ENCODE results near the gene VAV1.
"Not testable (repeated sequence)": the region's sequence is repeated elsewhere in the genome, so short reads cannot be mapped to it uniquely, and the experiment has no call there.

Gene VAV1

DNA sequence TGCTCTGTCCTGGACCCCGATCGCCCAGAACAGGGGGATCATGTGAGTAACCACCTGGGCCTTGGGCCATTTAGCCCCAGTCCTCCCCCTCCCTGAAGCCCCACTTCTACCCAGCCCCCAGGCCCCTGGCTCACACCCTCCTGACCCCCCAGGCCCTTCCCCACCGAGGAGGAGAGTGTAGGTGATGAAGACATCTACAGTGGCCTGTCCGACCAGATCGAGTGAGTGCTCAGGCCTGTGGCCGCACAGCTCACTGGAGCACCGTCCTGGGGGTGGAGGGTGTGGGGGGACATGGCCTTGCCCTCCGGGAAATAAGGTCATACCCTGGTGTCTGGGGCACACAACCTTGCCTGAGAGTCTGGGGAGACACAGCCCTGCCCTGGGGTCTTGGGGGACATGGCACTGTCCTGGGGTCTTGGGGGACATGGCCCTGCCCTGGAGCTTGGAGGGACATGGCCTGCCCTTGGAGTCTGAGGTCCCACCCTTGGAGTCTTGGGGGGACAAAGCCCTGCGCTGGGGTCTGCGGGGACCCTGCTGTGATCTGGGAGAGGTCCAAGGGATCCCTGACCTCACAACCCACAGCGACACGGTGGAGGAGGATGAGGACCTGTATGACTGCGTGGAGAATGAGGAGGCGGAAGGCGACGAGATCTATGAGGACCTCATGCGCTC lies 49.3 kb downstream of the VAV1 start:
- DNase-seq: no peak

DNA sequence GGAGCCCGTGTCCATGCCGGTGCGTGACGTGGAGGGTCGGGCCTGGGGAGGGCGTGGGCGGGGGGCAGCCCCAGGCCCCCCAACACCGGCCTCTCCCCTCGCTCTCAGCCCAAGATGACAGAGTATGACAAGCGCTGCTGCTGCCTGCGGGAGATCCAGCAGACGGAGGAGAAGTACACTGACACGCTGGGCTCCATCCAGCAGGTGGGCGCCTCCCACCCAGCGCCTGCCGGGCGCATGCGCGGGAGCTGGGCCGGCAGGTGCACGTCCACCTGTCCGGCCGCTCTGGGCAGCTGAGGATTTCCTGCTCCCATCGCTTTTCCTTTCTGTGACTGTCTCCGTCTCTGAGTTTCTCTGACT lies 49.8 kb downstream of the VAV1 start:
- no peak for DNase-seq

DNA sequence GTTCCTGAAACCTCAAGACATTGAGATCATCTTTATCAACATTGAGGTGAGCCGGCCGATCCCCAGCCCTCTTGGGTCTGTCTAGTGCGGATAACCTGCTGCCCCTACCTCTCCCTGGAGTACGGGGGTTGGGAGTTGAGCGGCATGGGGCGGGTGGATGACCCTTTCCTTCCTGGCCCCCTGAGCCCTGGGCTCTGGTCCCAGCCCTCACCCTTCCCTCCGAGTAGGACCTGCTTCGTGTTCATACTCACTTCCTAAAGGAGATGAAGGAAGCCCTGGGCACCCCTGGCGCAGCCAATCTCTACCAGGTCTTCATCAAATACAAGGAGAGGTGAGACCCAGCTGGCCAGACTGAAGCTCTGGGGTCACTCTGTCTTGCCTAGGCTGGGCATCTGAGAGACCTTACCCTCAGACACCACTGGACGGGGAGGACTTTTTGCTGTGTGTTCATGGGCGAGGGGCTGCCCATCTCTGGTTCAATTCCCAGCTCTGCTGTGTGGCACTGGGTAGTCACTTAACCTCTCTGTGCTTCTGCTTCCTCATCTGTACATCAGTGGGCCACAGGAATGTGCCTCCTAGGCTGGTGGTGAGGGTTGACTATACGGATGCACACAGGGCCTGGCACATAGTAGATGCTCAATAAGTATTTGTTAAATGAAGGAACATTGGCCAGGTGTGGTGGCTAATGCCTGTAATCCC lies 52.7 kb downstream of the VAV1 start:
- no peak for DNase-seq

DNA sequence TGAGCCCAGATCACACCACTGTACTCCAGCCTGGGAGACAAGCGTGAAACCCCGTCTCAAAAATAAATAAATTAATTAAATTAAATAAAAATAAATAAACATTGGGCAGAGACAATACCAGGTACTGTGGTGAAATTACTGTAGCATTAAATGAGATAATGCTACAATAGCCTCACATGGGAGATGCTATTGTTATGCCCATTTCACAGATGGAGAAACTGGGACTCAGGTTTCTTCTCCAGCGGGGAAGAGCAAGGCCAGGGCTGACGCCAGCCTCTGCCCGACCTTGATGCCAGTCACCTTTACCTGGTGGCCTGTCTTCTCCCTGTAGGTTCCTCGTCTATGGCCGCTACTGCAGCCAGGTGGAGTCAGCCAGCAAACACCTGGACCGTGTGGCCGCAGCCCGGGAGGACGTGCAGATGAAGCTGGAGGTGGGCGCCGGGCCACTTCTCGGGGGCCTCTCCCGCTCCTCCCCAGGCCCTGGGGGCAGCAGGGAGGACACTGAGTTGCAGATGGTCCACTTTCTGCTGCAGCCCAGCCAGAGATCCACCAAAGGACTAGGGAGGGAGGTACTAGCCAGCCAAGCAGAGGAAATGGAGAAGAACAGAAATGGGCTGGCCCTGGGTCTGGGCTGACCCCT lies 53.9 kb downstream of the VAV1 start:
- DNase-seq: no peak

DNA sequence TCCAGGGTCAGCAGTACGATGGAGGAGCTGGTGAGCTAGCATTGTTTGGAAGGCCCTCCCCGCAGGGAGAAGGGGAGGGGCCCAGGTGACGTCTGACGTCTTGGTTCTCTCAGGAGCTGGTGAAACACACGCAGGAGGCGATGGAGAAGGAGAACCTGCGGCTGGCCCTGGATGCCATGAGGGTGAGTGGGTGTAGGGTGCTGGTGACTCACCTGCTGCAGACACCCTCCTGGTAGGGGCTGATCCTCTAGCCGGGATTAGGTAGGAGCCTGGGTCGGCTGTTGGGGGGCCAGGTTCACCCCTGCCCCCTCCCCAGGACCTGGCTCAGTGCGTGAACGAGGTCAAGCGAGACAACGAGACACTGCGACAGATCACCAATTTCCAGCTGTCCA lies 55.8 kb downstream of the VAV1 start:
- DNase-seq: no peak

DNA sequence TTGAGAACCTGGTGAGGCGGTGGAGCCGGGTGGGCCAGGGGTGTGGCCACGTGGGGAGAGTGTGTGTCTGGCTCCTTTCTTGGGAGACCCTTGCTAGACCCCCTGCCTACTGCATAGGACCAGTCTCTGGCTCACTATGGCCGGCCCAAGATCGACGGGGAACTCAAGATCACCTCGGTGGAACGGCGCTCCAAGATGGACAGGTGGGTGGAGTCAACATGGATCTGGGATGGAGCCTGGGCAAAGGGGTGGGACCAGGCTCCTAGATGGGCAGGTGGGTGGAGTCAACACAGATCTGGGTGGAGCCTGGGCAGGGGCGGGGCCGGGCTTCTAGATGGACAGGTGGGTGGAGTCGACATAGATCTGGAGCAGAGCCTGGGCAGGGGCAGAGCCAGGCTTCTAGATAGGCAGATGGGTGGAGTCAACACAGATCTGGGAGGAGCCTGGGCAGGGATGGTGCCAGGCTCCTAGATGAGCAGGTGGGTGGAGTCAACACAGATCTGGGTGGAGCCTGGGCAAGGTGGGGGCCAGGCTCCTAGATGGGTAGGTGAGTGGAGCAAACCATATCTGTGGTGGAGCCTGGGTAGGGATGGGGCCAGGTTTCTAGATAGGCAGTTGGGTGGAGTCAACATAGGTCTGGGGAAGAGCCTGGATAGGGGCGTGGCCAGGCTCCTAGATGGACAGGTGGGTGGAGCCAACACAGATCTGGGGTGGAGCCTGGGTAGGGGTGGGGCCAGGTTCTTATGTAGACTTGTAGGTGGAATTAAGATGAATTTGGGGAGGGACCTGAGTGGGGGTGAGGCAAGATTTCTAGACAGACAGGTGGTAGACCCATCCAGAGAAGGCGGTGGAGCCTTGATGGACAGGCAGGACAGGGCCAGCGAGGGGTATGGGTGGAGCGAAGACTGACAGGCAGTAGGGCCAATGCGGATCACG lies 56.5 kb downstream of the VAV1 start:
- DNase-seq: no peak

DNA sequence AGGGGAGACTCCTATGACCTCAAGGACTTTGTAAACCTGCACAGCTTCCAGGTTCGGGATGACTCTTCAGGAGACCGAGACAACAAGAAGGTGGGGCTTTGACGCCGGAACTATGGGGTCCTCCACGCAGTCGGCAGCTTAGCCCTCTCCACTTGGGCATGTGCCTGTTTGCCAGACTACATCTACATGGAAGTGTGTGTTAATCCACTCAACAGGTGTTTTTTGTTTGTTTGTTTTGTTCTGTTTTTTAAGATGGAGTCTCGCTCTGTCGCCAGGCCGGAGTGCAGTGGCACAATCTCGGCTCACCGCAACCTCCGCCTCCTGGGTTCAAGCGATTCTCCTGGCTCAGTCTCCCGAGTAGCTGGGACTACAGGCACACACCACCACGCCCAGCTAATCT lies 57.3 kb downstream of the VAV1 start:
- DNase-seq: not testable (repeated sequence)

DNA sequence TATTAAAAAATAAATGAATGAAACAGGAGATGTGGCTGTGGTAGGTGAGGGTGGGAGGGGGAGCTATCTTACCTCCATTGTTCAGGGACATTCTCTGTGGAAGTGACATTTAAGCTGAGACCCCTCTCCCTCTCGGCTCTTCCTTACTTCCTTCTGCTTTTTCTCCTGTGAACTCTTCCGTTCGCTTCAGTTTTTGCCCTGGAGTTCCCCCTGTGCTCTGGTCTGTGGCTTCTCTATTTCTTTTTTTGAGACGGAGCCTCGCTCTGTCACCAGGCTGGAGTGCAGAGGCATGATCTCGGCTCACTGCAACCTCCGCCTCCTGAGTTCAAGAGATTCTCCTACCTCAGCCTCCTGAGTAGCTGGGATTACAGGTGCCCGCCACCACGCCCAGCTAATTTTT lies 58.6 kb downstream of the VAV1 start:
- DNase-seq: not testable (repeated sequence)

DNA sequence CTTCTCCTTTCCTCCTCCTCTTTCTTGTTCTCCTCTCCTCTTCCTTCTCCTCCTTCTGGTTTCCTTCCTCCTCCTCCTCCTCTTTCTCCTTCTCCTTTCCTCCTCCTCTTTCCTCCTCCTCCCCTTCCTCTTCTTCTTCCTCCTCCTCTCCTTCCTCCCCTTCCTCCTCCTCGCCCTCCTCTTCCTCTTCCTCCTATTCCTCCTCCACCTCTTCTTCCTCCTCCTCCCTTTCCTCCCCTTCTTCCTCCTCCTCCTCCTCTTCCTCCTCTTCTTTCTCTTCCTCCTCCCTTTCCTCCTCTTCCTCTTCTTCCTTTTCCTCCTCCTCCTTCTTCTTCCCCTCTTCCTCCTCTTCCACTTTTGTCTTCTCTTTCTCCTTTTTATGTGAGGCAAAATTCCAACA lies 59.9 kb downstream of the VAV1 start:
- no peak for DNase-seq

DNA sequence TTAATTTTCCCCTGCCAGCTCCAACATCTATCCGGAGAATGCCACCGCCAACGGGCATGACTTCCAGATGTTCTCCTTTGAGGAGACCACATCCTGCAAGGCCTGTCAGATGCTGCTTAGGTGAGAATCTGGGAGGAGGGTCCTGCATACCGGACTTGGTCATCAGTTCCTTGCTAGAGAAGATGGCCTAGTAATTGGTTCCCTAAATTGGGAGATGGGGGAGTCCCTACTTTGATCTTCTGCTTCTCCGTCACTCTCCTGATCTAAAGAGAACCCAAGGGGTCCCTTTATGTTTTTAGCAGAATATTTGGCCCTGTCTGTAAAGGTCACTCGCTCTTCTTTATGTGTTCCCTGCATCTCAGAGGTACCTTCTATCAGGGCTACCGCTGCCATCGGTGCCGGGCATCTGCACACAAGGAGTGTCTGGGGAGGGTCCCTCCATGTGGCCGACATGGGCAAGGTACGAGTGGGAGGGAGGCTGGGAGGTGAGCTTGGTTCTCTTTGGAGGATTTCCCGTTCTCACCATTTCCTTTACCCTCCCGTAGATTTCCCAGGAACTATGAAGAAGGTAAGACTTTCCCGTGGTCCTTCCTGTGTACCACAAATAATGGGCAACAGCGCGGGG lies 60.8 kb downstream of the VAV1 start:
- no peak for DNase-seq

DNA sequence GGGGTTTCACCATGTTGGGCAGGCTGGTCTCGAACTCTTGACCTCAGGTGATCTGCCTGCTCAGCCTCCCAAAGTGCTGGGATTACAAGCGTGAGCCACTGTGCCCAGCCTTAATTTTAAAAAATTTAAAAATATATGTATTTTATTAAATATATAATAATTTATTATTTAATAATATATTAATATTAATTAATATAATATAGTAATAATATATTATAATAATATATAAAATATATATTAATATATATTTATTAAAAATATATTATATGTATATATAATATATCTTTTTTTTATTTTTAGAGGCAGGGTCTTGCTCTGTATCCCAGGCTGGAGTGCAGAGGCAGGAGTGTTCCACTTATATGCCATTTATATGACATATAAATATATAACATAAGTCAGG lies 61.9 kb downstream of the VAV1 start:
- DNase-seq: no peak

DNA sequence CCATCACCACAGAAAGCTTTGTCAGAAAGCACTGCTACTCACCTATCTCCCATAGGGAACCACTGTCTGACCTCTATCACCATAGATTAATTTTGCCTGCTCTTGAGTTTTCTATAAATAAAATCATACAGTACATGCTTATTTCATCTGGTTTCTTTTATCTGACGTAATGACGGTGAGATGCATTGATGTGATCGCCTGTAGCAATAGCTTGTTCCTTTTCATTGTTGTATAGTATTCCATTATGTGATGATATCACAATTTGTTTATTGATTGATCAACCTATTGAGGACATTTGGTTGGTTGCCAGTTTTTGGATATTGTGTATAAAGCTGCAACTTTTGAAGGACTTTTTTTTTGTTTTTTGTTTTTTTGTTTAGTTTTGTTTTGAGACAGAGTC lies 63.0 kb downstream of the VAV1 start:
- DNase-seq: no peak

DNA sequence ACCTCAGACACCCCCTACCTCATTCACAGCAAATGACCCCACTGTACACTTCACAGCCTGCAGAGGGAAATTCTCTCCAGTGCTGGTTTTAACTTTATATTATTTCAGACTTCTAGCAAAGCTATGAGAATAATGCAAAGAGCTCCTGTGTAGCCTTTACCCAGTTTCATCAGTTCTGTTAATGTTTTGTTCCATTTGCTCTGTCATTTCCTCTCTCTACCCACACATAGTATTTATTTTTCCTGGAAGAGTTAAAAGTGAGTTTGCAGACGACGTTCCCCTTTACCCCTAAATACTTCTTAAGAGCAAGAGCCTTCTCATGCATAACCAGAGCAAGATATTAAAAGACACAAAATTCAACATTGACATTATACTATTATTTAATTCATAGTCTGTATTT lies 65.0 kb downstream of the VAV1 start:
- no peak for DNase-seq

DNA sequence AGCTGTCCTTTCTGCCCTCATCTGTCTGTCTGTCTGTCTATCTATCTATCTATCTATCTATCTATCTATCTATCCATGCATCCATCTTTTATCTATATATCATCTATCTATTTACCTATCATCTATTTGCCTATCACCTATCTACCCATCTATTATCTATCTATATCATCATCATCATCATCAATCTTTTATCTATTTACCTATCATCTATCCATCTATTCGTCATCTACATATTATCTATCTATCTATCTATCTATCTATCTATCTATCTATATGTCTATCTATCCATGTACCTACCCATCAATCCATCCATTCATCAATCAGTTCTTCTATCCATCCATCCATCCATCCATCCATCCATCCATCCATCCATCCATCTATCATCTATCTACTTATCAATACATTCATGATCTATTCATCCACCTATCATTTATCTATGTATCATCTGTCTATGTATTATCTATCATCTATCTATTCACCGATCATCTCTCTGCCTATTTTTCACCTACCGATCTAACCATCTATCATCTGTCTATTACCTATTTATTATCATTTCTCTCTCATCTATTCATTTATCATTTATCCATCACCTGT lies 65.7 kb downstream of the VAV1 start:
- no peak for DNase-seq

DNA sequence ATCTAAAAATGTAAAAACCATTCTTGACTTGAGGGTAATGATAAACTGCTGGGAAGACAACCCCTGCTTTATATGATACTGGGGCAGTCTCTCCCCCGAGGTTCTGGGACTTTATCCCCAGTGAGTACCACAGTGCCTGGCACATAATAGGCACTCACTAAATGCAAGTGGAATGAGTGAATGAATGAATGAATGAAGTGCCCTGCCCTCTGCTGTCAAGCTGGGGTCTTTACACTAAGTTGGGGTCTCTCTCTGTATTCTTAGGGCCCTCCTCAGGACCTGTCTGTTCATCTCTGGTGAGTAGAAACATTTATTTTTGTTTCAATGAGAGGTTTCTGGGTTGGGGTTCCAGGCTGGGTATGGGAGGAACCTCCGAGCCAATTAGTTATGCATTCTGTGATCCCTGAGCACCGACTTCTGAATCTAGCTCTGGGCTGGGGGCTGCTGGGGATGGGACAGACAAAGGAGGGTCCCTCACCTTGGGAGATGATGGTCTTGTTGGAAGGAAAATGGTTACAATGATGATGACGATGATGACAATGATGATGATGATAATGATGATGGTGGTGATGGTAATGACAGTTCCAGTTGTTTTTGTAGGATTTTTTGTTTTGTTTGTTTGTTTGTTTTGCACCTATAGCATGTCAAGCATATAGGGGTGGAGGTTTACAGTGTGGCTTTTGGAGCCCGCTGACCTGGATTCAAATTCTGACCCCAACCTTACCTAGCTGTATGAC lies 70.5 kb downstream of the VAV1 start:
- DNase-seq: no peak

DNA sequence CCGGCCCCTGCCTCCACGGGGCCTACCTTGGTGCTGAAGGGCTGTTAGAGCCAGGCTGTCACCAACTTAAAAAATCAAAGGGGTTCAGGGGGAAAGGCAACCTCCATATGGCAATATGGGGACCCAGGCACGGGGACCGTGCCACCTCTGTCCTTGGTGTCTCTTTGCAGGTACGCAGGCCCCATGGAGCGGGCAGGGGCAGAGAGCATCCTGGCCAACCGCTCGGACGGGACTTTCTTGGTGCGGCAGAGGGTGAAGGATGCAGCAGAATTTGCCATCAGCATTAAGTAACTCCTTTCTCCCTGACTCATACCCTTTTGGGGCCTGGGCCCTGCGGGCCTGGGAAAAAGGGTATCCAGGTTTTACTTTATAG lies 75.3 kb downstream of the VAV1 start:
- no peak for DNase-seq

DNA sequence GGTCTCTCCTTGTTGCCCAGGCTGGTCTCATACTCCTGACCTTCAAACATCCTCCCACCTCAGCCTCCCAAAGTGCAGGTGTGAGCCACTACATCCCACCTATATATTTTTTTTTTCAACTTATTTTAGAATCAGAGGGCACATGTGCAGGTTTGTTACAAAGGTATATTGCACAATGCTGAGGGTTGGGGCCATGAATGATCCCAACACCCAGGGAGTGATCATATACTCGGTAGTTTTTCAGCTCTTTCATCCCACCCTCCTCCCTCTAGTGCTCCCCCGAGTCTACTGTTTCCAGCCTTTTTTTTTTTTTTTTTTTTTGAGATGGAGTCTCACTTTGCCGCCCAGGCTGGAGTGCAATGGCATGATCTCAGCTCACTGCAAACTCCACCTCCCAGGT lies 76.5 kb downstream of the VAV1 start:
- DNase-seq: no peak

DNA sequence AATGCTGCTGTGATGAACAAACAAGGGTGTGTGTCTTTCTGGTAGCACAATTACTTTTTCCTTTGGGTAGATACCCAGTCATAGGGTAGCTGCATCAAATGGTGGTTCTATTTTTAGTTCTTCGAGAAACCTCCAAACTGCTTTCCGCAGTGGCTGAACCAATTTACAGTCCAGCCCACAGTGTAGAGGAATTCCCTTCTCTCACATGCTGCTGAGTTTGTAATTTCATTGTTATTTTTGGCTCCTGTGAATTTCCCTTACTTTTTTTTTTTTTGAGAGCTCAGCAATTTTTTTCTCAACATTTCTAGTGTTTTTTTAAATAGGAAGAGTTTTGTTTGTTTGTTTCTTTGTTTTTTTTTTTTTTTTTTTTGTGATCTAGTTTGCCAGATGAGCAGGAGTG lies 77.4 kb downstream of the VAV1 start:
- DNase-seq: no peak

DNA sequence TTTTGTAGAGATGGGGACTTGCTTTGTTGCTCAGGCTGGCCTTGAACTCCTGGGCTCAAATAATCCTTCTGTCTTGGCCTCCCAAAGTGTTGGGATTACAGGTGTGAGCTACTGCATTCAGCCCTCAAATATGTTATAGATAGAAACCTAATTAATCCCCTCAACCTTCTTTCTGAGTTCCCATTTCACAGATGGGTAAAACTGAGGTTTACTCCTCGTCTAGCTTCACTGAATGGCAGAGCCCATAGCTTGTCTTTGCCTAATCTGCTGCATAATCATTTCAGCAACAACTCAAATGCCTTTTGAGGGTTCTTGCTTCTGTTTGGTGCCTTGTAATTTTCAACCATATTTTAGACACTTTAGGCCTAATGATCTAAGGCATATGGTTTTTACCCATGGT lies 78.9 kb downstream of the VAV1 start:
- DNase-seq: no peak

DNA sequence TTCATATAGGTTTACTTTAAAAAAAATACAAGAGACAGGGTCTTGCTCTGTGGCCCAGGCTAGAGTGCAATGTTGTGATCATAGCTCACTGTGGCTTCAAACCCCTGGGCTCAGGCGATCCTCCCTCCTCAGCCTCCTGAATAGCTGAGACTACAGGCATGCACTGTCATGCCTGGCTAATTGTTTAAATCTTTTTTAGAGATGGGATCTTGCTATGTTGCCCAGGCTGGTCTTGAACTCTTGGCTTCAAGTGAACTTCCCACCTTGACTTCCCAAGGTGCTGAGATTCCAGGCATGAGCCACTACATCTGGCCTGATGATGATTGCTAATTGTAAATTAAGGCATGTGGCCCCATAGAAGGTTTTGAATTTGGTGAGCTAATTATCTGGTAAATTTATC lies 79.5 kb downstream of the VAV1 start:
- no peak for DNase-seq

DNA sequence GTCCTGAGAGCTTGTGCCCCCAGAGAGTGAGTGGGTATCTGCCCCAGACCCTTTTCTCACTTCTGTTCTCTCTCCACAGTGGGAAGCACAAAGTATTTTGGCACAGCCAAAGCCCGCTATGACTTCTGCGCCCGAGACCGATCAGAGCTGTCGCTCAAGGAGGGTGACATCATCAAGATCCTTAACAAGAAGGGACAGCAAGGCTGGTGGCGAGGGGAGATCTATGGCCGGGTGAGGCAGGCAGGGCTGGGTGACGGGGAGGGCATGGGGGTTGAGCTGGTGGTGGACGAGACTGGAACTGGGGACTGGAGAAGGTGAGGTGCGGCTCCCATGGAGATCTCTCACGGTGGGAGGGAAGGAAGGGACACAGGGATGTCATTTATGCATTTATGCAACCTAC lies 81.4 kb downstream of the VAV1 start:
- DNase-seq: no peak

DNA sequence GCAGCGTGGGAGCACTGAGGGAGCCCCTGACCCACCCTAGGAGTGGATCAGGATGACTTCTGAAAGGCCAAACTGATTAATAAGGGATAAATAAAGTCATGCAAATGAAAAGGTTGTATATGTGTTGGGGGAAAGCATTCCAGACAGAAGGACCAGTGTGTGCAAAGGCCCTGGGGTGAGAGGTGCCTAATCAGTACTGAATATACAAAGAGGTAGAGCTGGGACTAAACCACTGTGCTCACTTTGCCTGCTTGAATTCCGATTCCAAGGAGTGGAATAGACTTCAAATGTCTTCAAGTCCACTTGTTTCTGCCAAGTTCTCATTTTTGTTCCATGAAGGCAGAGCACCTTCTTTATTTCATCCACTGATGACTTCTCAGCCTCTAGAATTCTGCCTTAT lies 82.2 kb downstream of the VAV1 start:
- no peak for DNase-seq
